Lower lobe of right lung (tissue), 2 donors: ENCODE results near the gene EMILIN3. TPM values are rescaled to one million over a fixed set of nuclear protein-coding genes. Genes with fewer than 3 reads are reported as not detected.

Source experiments
- ATAC-seq, 2 donors: fragments of 200-7000 bp; cut with Tn5 transposase; one replicate each; pipeline ENCODE4 v1.9.1; 2020 to 2022; ENCODE audit warnings: mild to moderate bottlenecking in 2 of 2, moderate library complexity in 2 of 2
- DNase-seq: peaks from one replicate; pipeline ENCODE4 v3.0.0-alpha.2; 2020
- H3K27ac ChIP-seq: fragments of 200-600 bp; one replicate; pipeline ENCODE4 v1.8.0; 2022
- H3K27me3 ChIP-seq: fragments of 200-600 bp; one replicate; pipeline ENCODE4 v1.8.0; 2022; ENCODE audit warnings: low read depth
- H3K36me3 ChIP-seq: fragments of 200-600 bp; one replicate; pipeline ENCODE4 v1.8.0; 2022; ENCODE audit warnings: mild to moderate bottlenecking
- H3K4me1 ChIP-seq: fragments of 200-600 bp; one replicate; pipeline ENCODE4 v1.8.0; 2022
- H3K4me3 ChIP-seq: fragments of 200-600 bp; one replicate; pipeline ENCODE4 v1.8.0; 2022; ENCODE audit warnings: mild to moderate bottlenecking
- H3K9me3 ChIP-seq: fragments of 200-600 bp; one replicate; pipeline ENCODE4 v1.8.0; 2022
- CTCF ChIP-seq: fragments of 200-600 bp; IDR thresholded peaks from one replicate; pipeline ENCODE4 v1.8.0; 2022; ENCODE audit warnings: antibody characterized with exemption, mild to moderate bottlenecking
- intact Hi-C: fragments of 100-400 bp; cut with DNase I; formaldehyde crosslinking; loops from one replicate; pipeline ENCODE4 v1.11.0; 2022
- total RNA-seq: library from RNA; stranded (reverse); fragmentation: NEBNext Ultra II Directional; extraction: Animal tissue kit (Norgen Biotek cat#: 25700); gene quantifications from one replicate; pipeline ENCODE4 v1.2.1, GENCODE V29; 2021
- donor health status: DM: no; HTN: yes; CAD: no; lungs with severe emphysema.

EMILIN3 gene
- total RNA-seq, 1 donor from 2014 or later: 0.15 TPM

DNA sequence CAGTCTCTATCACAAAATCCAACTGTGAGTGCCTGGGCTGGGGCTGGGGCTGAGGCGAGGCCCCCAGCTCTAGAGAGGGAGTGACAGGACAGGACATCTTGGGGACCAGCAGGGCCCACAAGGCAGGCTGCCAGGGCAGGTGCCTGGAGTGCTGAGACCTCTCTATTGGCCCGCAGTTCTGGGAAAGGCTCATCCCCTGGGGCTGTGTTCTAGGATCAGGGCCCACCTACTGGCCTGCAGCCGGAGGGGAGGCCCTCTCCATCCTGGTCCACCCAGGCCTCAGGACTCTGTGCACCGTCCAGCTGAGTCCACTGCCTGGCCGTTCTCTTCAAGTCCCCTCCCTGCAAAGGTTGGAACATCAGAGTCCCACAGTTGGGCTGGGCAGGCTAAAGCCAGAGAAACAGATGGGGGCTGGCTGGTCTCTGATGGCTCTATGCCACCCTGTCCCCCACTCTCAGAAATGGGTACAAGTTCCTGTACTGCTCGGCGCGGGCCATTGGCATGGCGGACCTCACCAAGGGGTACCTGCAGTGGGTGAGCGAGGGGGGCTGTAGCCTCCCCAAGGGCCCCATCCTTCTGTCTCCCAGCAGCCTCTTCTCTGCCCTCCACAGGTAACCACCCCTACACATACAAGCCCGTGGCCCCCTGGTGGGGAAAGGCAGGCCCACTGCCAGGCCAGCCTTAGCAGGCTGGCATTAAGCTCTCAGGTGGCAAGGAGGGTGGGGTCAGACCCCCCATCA is 9.0 kb downstream of the EMILIN3 start:
- no peak for DNase-seq
- intact Hi-C loops: no loop called here
- no peaks in the 10 kb centered on the region for H3K27me3 ChIP-seq
- H3K4me1 ChIP-seq: no peaks in the 10 kb centered on the region
- ATAC-seq: no peak
- TF ChIP-seq CTCF: no peak
- H3K9me3 ChIP-seq: no peaks in the 10 kb centered on the region
- H3K27ac ChIP-seq: no peak overlapping the region
- H3K36me3 ChIP-seq: peaks cover 18% of the 10 kb centered on the region
- no peak overlapping the region for H3K4me3 ChIP-seq

- ATAC-seq: no peak
- no peak for DNase-seq
- Histone ChIP-seq H3K4me3 (no peak overlapping the region), H3K27me3 (no peaks in the 10 kb centered on the region), H3K27ac (no peak overlapping the region), H3K36me3 (peaks cover 21% of the 10 kb centered on the region), H3K9me3 (no peaks in the 10 kb centered on the region), H3K4me1 (no peaks in the 10 kb centered on the region)
- intact Hi-C loops: no loop called here
- TF ChIP-seq CTCF: no peak
These were observed 9.7 kb downstream of the EMILIN3 start for GRCh38 chr20:41356951-41357350.

- no peak for ATAC-seq
- H3K36me3 ChIP-seq: peaks cover 25% of the 10 kb centered on the region
- DNase-seq: no peak
- H3K27ac ChIP-seq: no peak overlapping the region
- intact Hi-C loops: no loop called here
- TF ChIP-seq CTCF: no peak
- H3K9me3 ChIP-seq: no peaks in the 10 kb centered on the region
- no peak overlapping the region for H3K4me3 ChIP-seq
- H3K27me3 ChIP-seq: no peaks in the 10 kb centered on the region
- no peaks in the 10 kb centered on the region for H3K4me1 ChIP-seq
These were observed 10.9 kb downstream of the EMILIN3 start for GRCh38 chr20:41355598-41356203.

GRCh38 chr20:41355192-41355591 is 11.4 kb downstream of the EMILIN3 start:
- intact Hi-C loops: no loop called here

DNA sequence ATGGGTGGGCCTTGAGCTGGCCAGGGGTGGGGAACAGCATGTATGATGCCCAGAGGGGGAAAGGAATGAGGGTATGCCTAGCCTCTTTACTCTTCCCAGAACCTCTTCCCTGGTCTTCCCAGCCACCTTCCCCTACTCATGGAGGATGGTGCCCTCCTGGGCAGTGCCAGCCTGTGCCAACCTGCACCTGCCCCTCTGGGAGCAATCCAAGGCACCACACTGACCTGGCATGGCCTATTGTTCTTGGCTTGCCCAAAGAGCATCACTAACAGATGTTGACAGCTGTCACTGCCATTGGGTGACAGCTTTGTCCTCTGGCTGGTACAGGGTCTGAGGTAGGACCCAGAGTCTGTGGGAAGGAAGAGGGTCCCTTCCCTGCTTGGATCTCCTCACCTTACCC is 13.1 kb downstream of the EMILIN3 start:
- Histone ChIP-seq H3K9me3 (no peaks in the 10 kb centered on the region), H3K4me3 (no peak overlapping the region), H3K27me3 (no peaks in the 10 kb centered on the region), H3K4me1 (no peaks in the 10 kb centered on the region), H3K27ac (no peak overlapping the region), H3K36me3 (peaks cover 41% of the 10 kb centered on the region)
- ATAC-seq (no peak), DNase-seq (no peak)
- TF ChIP-seq CTCF: no peak
- intact Hi-C loops: no loop called here

More at GRCh38 chr20:41355192-41355591, 11.4 kb downstream of the EMILIN3 start:
- no peak overlapping the region for H3K27ac ChIP-seq
- no peaks in the 10 kb centered on the region for H3K9me3 ChIP-seq
- ATAC-seq (no peak), DNase-seq (no peak)
- H3K27me3 ChIP-seq: no peaks in the 10 kb centered on the region
- no peak for TF ChIP-seq CTCF
- peaks cover 27% of the 10 kb centered on the region for H3K36me3 ChIP-seq
- no peak overlapping the region for H3K4me3 ChIP-seq
- no peaks in the 10 kb centered on the region for H3K4me1 ChIP-seq
